HG03575 (cell line): ENCODE data around the gene ITPR1.
A peak's percentile ranks its signal among the peaks of the same experiment; 100 is the strongest.

Source experiments
- ATAC-seq: cut with Tn5 transposase; IDR thresholded peaks from one replicate; pipeline ENCODE4 v1.9.1; 2021; ENCODE audit not compliant: unreplicated experiment, insufficient number of reproducible peaks, low FRiP score; ENCODE audit errors: extremely low read depth

ITPR1 gene

GRCh38 chr3:4741404-4742307, 248.5 kb downstream of the ITPR1 start:
- no peak for ATAC-seq

- ATAC-seq: no peak
Measured at GRCh38 chr3:4742359-4742758, 249.2 kb downstream of the ITPR1 start.

GRCh38 chr3:4743371-4743770, 250.2 kb downstream of the ITPR1 start:
- no peak for ATAC-seq

GRCh38 chr3:4744405-4745234, 251.5 kb downstream of the ITPR1 start:
- no peak for ATAC-seq

- no peak for ATAC-seq
Measured at GRCh38 chr3:4745235-4745610, 252.1 kb downstream of the ITPR1 start.

DNA sequence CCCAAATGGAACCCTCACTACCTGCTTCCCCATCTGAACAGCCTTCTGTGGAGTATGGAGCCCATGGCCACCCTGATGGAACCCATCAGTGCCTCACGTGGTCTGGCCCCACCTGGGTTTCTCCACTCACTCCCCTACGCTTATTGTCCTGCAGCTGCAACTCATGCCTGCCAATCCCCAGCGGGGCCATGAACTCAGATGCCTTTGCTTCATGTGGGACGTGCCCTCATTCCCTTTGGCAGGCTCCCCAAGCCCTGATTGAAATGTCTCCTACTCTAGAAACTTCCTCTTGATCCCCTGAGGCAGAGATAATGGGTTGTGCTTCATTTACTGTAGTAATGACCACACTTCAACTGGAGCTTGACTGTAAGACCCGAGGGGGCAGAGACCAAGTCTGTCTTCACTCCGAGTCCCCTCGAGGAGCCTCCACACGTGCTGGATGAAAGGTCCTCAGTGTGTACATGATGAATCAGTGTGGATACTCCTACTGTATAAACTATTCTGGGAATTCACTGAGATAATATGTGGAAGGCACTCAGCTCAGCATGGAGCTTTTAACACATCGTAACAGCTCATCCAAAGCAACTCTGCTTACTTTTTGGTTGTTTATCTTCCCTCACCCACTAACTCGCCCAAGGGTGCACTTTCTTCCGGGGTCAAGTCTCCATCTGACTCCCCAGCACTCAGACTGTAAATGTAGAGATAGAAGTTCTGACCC, 253.3 kb downstream of the ITPR1 start:
- ATAC-seq: no peak

- no peak for ATAC-seq
Measured at GRCh38 chr3:4748127-4748526, 255.0 kb downstream of the ITPR1 start.

DNA sequence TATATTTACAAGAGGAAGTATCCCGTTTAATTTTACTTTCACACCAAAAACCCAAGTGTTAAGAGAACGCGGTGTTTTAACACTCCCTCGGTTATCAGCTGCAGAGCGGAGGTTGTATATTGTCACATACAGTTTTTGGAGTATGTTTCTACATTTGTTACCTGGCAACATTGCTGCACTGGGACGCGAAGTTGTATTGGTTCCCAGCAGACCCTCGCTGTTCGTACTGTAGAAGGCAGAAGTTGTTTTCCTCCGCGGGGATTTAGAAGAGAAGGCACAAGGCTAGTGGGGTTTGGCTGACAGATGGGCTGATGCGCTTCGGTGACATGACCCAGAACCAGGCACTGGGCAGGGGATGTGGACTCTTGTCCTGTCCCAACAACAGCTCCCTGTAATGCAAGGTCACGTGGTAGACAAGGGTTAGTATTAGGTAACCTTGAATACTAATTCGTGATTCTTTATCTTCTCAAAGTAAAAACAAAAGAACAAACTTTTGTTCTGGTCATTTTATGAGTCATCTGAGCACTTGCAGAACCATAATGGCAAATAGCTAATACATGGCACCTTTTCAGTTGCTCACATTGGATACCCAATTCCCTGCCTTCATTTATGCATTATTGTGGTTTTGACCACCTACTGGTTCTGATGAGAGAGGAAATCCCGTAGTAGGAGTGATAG, 255.7 kb downstream of the ITPR1 start:
- no peak for ATAC-seq

DNA sequence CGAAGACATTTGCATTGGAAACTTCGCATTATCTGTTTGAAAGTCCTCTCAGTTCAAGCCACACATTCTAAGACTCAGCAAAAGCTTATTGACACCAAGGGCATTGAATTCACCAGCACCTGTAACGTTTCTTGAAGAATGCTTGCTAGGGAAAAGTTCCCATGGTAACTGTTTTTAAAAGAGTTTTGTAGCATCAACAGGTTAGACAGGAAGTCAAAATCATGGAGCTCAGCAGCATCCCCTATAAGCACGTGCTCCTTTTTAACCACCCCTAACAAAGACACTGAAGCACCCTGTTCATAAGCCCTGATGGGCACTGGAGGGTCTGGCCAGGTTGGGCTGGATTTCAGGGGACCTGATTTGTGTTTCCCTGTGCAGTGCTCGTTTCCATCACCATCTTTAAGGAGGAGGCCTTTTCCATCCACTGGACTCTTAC, 256.4 kb downstream of the ITPR1 start:
- no peak for ATAC-seq

DNA sequence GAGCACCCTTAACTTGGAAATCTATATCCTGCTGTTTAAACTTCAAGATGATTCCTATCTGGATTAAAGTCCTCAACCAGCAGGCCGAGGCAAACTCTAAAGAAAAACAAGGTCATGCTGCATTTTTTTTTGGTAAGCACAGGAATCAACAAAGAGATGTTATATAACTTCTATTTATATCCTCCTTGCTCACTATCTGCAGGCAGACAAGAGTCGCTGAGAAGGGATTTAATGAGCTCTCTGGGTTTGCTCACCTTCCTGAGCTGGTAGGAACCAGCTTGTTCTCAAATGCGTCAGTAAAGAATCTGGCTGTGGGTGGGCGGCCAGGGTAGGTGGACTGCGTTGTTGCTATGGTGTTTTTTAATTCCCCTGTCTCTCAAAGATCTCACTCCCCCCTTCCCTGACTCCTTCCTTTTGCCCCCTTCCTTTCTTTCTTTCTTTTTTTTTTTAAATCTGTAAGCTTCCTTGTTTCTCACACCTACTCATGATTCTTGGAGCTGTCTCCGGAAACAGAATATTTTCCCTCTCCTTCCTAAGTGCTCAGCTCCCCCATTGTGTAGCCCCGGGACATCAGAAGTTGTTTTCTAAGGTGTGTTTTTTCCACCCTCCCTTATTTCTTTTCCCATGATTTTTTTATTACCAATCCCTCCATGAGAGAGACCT, 257.3 kb downstream of the ITPR1 start:
- ATAC-seq: no peak

DNA sequence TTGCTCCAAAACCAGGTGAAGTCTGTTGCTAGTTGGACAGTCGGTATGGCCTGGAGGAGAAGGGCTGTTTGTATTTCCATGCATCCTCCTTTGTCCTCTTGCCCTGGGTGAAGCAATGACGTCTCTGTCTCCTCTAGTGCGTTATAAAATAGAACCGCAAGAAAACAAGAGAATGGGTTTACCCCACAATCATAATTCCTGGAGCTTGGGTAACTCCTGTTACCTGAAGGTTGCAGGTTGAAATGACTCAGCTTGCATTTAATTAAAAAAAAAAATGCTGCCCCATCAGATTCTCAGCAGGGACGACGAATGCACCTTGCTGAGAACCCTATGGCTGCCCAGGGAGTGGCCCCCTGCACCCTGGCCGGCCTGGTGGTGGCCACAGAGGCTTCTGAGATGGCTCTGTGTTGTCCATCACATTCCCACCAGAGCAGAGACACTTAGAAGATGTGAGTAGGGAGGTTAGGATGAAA, 257.9 kb downstream of the ITPR1 start:
- no peak for ATAC-seq

GRCh38 chr3:4751502-4752101, 258.5 kb downstream of the ITPR1 start:
- no peak for ATAC-seq

DNA sequence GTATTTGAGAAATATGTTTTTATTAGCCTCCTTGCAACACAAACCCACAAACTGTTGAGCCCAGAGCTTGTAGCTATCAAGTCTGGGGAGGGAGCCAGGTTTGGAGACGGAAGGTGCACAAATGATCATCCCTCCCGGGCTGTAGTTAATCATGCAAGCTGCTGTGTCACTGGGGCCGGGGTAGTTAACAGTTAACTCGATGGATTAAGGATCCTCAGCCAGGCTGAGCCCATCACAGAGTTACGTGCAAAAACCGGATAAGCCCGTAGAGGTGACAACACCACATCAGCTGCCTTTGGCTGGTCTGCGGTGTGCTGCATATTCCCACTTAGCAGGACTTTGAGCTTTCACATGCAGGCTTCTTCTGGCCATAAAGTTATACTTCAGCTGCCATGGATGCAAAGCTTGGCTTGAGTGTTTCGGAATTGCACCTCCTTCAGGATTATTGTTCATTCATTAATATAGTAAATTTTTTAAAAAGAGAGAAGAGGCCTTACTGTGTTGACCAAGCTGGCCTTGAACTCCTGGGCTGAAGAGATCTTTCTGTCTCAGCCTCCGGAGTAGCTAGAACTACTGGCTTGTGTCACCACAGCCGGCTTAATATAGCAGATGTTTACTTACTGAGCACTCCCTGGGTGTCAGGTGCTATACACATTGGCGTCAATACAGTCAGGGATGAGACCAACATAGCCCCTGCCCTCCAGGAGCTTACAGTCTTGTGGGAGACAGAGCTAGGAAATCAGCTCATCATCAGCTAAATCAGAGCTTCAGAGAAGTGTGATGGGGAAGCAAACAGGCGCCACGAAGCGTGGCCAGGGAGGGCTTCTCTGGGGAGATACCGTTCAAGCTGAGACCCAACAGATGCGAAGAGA, 259.3 kb downstream of the ITPR1 start:
- ATAC-seq: no peak

- no peak for ATAC-seq
Measured at GRCh38 chr3:4753073-4753691, 260.0 kb downstream of the ITPR1 start.

DNA sequence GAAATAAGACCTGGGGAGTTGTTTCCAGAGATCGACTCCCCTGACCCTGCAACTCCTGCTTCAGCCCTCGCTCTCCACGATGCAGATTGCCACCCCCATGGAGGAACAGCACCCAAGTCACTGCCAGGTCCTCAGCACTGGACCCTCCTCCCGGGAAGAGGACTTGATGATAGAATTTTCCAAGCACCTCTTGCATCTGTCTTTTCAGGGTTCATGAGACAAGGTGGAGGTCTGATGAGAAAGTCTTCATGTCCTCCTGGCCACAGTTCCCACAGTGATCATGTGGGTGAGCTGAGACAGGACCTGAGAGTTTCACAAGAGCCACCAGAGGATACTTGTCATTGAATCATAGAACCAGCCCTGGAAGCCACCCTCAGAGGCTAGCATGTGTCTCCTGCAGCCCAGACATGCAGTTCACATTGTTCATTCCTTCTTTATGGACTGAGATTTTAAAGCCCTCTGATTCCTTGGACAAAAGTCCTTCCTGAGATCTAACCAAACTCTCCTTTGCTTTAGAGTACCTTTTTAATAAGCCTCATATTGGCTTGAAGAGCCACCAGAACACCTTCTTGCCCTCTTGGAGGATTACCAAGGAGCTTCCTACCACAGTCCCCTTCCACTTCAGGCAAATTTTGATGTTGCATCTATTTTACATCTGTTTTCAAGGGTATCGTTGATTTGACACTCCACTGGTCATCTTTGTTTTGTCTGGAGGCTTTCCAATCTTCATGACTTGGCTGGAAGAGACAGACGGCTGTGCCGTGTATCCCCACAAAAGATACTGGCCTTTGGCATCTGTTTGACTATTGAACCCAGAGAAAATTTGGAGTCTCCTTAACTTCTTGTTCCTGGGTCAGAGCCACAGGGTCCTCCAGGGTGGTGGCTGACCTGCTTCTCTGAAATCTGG, 261.3 kb downstream of the ITPR1 start:
- peak; percentile 80 for ATAC-seq

DNA sequence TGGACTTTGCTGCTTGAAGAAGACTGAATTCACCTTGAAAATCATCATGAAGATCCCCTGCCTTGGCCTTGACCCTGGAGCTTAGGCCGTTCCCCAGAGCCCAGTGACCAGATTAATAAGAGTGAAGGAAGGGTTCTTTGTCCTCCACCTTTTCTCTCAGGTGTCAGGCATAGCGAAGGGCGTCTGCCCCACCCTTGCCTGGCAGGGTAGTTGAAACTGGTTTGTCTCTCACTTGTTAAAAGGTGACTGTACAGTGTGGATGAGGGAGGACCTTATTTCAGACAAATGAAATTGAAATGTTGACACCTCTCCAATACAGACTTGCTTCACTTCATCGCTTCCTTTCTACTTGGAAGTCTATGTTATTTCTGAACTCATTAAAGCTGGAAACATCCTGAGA, 262.4 kb downstream of the ITPR1 start:
- no peak for ATAC-seq
